ENCODE results near the gene IFNL3. TPM values are rescaled to one million over a fixed set of nuclear protein-coding genes. Genes with fewer than 3 reads are reported as not detected.
"Not testable (repeated sequence)": the region's sequence is repeated elsewhere in the genome, so short reads cannot be mapped to it uniquely, and the experiment has no call there.

IFNL3 gene
- total RNA-seq, 1 donor from 2014 or later = not detected

DNA sequence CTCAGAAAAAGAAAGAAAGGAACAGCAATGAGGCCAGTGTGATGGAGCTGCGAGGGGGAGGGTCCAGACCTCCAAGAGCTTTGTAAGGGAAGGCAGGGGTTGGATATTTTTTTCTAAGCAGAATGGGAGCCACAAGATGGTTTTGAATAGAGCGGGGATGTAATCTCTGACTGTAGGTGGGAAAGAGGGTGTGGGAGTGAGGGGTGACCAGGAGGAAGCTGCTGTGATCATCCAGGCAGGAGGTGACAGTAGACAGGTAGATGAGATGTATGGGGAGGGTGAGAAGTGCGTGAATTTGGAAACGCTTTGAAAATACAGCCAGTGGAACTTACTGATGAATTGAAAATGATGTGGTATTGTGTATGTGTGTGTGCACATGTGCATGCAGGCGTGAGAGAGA, 30.8 kb upstream of the IFNL3 start:
- Mint-ChIP-seq H3K9me3 (no peaks in the 10 kb centered on the region), H3K4me3 (no peak overlapping the region), H3K27ac (no peak overlapping the region), H3K36me3 (no peaks in the 10 kb centered on the region), H3K27me3 (ENCODE audit: low read depth) (peaks cover 49% of the 10 kb centered on the region), H3K4me1 (peaks cover 6% of the 10 kb centered on the region)
- TF ChIP-seq, protein P1, sequence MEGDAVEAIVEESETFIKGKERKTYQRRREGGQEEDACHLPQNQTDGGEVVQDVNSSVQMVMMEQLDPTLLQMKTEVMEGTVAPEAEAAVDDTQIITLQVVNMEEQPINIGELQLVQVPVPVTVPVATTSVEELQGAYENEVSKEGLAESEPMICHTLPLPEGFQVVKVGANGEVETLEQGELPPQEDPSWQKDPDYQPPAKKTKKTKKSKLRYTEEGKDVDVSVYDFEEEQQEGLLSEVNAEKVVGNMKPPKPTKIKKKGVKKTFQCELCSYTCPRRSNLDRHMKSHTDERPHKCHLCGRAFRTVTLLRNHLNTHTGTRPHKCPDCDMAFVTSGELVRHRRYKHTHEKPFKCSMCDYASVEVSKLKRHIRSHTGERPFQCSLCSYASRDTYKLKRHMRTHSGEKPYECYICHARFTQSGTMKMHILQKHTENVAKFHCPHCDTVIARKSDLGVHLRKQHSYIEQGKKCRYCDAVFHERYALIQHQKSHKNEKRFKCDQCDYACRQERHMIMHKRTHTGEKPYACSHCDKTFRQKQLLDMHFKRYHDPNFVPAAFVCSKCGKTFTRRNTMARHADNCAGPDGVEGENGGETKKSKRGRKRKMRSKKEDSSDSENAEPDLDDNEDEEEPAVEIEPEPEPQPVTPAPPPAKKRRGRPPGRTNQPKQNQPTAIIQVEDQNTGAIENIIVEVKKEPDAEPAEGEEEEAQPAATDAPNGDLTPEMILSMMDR (IDR thresholded peaks at IDR 0.05; ENCODE audit: unreplicated experiment) = no peak
- DNase-seq (ENCODE audit: low spot score in 2 of 2, unreplicated experiment in 2 of 2) = no peak

- peaks cover 53% of the 10 kb centered on the region for H3K27me3 Mint-ChIP-seq (ENCODE audit: low read depth)
- not testable (repeated sequence) for H3K4me3 Mint-ChIP-seq; H3K4me1 Mint-ChIP-seq; H3K27ac Mint-ChIP-seq; H3K36me3 Mint-ChIP-seq; H3K9me3 Mint-ChIP-seq; DNase-seq (ENCODE audit: low spot score in 2 of 2, unreplicated experiment in 2 of 2)
Observed at GRCh38 chr19:39273859-39274258, 29.1 kb upstream of the IFNL3 start.

GRCh38 chr19:39270036-39270871, 25.4 kb upstream of the IFNL3 start:
- Mint-ChIP-seq H3K9me3 (no peaks in the 10 kb centered on the region), H3K4me1 (peaks cover 5% of the 10 kb centered on the region), H3K36me3 (no peaks in the 10 kb centered on the region), H3K27me3 (ENCODE audit: low read depth) (peaks cover 46% of the 10 kb centered on the region), H3K4me3 (no peak overlapping the region), H3K27ac (no peak overlapping the region)
- DNase-seq (ENCODE audit: low spot score in 2 of 2, unreplicated experiment in 2 of 2) = no peak
- TF ChIP-seq, protein P1 (IDR thresholded peaks at IDR 0.05; ENCODE audit: unreplicated experiment) = no peak

DNA sequence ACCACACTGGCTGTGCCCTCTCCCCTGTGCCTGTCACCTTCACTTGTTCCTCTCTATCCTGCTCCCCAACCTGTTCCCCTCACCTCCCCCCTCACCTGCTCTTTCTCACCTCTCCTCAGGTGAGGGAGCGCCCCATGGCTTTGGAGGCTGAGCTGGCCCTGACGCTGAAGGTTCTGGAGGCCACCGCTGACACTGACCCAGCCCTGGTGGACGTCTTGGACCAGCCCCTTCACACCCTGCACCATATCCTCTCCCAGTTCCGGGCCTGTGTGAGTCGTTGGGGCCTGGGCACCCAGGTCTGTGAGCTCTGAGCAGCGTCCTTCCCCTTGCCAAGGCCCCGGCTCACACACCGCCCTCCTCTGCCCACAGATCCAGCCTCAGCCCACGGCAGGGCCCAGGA, 24.6 kb upstream of the IFNL3 start:
- not testable (repeated sequence) for H3K36me3 Mint-ChIP-seq; H3K27ac Mint-ChIP-seq; DNase-seq (ENCODE audit: low spot score in 2 of 2, unreplicated experiment in 2 of 2); H3K9me3 Mint-ChIP-seq; H3K4me3 Mint-ChIP-seq
- Mint-ChIP-seq H3K27me3 (ENCODE audit: low read depth) (peaks cover 50% of the 10 kb centered on the region), H3K4me1 (peaks cover 10% of the 10 kb centered on the region)

DNA sequence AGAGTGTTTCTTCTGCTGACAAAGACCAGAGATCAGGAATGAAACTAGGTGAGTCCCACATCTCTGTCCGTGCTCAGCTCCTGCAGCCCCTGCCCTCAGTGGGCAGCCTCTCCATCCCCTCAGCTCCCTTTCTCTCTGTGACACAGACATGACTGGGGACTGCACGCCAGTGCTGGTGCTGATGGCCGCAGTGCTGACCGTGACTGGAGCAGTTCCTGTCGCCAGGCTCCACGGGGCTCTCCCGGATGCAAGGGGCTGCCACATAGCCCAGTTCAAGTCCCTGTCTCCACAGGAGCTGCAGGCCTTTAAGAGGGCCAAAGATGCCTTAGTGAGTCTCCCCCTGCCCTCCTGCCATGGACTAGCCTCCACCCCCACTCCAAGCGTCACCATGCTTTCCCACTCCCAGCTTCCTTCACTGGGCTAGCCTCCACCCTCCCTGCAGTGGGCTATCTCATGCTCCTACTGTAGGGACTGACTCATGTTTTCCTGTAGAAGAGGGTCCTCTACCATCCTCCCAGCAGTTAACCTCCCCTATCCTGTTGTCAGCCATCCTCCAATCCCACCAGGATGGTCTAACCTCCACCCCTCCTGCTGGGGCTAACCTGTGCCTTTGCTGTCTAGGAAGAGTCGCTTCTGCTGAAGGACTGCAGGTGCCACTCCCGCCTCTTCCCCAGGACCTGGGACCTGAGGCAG, 23.9 kb upstream of the IFNL3 start:
- Mint-ChIP-seq H3K27me3 (ENCODE audit: low read depth) (peaks cover 56% of the 10 kb centered on the region), H3K4me1 (peaks cover 14% of the 10 kb centered on the region)
- H3K4me3 Mint-ChIP-seq; DNase-seq (ENCODE audit: low spot score in 2 of 2, unreplicated experiment in 2 of 2); H3K36me3 Mint-ChIP-seq; H3K9me3 Mint-ChIP-seq; H3K27ac Mint-ChIP-seq: not testable (repeated sequence)

DNA sequence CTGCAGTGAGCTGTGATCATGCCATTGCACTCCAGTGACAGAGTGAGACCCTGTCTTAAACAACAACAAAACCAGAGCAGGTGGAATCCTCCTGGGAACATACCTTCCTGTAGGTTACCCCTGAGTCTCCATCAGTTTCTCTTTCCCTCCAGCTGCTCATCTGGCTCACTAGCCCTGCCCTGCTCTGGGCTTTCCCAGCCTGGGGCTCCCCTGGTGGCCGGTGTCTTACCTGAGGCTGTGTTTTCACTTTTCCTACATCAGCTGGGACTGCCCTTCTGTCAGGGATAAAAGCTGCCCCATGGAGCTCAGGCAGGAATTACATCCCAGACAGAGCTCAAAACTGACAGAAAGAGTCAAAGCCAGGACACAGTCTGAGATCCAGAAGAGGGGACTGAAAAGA, 23.3 kb upstream of the IFNL3 start, which contains the start of gene IFNL2:
Gene IFNL2 (plus strand): TSS at position 312 of the 400 bp plus-strand sequence. CDS start 173 bp downstream, outside the sequence.
- Mint-ChIP-seq H3K27me3 (ENCODE audit: low read depth) (peaks cover 60% of the 10 kb centered on the region), H3K4me1 (peaks cover 19% of the 10 kb centered on the region)
- DNase-seq (ENCODE audit: low spot score in 2 of 2, unreplicated experiment in 2 of 2); H3K36me3 Mint-ChIP-seq; H3K27ac Mint-ChIP-seq; H3K9me3 Mint-ChIP-seq; H3K4me3 Mint-ChIP-seq: not testable (repeated sequence)

- no peaks in the 10 kb centered on the region for H3K36me3 Mint-ChIP-seq
- H3K27me3 Mint-ChIP-seq (ENCODE audit: low read depth) = peaks cover 54% of the 10 kb centered on the region
- DNase-seq (ENCODE audit: low spot score in 2 of 2, unreplicated experiment in 2 of 2) = no peak
- TF ChIP-seq, protein P1 (IDR thresholded peaks at IDR 0.05; ENCODE audit: unreplicated experiment) = no peak
- H3K9me3 Mint-ChIP-seq = no peaks in the 10 kb centered on the region
- no peak overlapping the region for H3K4me3 Mint-ChIP-seq
- no peak overlapping the region for H3K27ac Mint-ChIP-seq
- peaks cover 32% of the 10 kb centered on the region for H3K4me1 Mint-ChIP-seq
Observed at GRCh38 chr19:39265321-39265916, 20.6 kb upstream of the IFNL3 start.

All from mesothelial cell of epicardium (in vitro differentiated cells).